GM18861 (cell line): ENCODE results near the gene RAB11FIP3.
"Not testable (repeated sequence)": the region's sequence is repeated elsewhere in the genome, so short reads cannot be mapped to it uniquely, and the experiment has no call there.

Experiments used
- ATAC-seq: cut with Tn5 transposase; IDR thresholded peaks from one replicate; pipeline ENCODE4 v1.9.1; 2021; ENCODE audit not compliant: unreplicated experiment

RAB11FIP3 gene

GRCh38 chr16:491220-491919 is 65.9 kb downstream of the RAB11FIP3 start:
- no peak for ATAC-seq

- ATAC-seq: no peak
Observed at GRCh38 chr16:492211-492875, 66.9 kb downstream of the RAB11FIP3 start.

GRCh38 chr16:494676-495075 is 69.2 kb downstream of the RAB11FIP3 start:
- ATAC-seq: not testable (repeated sequence)

DNA sequence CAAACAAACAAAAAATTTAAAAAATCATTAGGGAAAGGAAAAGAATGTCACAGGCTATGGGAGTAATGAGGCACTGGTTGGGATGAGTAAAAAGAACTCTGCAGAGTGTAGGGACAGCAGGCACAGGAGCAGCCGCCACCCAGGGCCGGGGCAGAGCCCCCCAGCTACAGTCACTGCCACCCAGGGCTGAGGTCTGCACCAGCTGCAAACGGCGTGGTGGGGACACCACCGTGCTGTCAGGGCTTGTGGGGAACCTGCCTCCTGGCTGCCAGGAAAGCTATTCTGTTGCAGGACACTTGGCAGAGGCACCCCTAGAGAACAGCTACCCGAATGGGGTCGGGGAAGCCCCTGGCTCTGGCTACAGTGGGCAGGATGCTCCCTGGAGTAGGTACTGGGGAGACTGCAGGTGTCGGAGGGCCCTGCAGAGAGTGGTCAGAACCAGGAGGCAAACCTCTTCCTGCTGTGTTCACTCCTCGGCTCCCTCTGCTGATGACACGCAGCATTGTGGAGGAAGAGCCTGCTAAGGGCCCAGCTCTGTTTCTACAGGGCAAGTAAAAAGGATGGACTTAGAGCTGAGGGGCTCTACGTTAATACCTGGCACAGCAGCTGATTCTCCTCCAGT is 69.8 kb downstream of the RAB11FIP3 start:
- no peak for ATAC-seq

DNA sequence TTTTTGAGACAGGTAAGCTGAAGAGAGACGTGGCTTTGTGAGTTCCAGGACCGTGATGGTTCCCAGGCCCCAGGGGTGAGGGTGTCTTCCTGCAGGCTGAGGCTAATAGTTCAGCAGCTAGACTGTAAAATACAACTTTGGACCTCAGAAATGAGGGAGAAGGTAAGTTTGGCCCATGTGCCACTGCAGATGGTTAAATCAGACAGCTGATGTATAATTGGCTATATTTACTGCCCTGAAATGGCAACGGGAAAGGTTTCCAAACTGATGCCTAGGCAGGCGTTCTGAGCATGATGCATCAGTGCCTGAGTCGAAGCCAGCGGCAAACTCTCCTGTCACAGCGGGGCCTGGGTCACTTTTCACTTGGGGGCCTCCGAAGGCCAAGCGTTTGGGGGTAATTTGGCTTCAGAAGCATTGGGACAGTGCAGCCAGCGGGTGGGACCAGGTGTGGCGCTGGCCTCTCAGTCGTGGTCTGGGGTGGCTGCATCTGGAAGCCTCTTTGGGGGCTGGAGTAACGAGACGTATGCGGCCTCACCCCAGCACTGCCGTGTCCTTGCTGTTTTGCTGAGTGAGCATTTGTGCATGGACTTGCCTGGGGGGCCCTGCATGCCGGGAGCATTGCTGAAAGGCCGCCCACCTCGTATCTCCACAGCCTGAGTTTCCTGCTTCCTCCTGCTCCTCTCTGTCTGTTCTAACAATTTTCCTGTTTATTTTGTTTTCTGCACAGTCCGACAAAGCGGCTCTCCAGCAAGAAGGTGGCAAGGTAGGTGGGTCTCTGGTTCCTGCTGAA is 70.8 kb downstream of the RAB11FIP3 start:
- ATAC-seq: no peak

DNA sequence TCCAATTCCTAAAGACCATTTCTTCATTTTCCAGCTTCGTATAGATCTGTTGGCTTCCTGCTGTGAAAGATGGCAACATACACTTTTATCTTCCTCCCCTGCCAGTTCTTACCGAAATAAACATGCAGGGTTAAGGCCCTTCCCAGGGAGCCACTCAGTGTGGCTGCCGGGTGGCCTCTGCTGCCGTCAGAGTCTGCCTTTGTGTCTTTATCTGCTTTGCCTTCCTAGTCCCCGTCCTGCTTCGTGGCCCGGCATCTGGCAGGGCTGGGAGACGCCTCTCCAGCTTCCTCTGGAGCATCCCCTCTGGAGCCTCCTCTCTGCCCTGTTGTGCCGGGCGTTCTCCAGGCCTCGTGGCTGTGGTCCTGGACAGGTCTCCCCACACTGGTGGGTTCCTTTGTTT is 71.8 kb downstream of the RAB11FIP3 start:
- ATAC-seq: no peak

DNA sequence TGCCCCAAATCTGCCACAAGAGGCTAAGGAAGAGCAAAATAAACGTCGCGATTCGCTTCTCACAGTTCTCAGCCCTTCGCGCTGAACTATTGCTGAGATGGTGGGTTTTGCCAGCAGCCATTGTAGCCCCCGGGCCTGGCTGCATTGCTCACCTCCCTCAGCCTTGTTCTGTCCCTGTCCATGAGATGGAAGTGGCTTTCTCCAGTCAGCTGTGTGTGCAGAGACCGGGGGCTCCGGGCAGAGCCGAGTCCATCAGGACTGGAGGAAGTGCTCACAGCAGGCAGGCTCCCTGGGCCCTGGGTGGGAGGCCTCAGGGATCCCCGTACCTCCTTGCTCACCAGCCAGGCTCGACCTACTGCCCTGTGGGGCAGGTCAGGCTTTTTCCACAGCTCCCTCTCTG is 74.5 kb downstream of the RAB11FIP3 start:
- no peak for ATAC-seq

DNA sequence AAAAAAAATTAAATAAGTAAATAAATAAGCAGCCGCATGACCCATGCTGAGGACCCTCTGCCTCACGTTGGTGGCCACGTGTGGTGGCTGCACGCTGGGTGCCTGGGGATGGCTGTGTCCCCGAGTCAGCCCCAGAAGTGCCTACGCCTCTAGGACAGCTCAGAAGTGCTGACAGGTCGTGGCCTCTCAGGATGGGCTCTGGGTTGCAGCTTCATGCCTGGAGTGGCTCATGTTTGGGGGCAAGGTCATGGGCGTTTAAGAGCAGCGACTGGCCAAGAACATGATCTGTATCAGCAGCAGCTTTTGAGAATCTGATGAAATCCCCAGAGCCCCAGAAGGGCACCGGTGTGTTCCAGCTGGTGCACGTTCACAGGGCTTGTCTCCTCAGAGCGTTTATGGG is 75.3 kb downstream of the RAB11FIP3 start:
- no peak for ATAC-seq

DNA sequence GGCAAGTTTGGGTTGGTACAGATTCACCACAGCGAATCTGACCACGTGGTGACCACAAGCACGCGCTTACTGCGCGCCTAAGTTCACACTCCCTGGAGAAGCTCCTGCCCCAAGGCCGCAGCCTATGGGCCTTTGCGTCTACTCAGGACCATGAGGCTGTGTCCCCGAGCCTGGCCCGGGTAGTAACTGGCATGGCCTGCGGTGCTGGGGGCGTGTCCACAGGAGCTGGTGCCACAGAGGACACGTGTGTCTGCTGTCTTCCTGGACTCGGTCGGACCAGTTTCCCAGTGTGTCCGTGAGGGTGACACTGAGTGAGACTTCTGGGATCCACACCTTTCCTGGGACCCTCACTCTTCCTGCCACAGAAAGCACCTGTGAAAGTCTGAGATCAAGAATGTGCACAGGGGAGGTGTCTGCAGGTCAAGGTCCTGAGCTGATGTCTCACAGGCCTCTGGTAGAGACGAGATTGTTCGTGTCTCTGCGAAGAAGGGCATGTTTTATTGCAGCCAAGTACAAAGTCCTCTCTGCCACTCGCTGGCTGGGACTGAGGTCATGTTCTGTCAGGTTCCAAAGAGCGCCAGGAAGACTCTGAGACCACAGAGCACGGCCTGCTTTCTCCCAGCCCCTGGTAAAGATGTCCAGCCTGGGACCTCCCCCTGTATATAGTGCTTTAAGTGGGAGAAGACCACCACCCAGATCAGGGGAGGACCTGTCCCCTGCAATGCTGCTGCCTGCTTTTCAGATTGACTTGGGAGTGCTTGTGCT is 76.9 kb downstream of the RAB11FIP3 start:
- no peak for ATAC-seq

DNA sequence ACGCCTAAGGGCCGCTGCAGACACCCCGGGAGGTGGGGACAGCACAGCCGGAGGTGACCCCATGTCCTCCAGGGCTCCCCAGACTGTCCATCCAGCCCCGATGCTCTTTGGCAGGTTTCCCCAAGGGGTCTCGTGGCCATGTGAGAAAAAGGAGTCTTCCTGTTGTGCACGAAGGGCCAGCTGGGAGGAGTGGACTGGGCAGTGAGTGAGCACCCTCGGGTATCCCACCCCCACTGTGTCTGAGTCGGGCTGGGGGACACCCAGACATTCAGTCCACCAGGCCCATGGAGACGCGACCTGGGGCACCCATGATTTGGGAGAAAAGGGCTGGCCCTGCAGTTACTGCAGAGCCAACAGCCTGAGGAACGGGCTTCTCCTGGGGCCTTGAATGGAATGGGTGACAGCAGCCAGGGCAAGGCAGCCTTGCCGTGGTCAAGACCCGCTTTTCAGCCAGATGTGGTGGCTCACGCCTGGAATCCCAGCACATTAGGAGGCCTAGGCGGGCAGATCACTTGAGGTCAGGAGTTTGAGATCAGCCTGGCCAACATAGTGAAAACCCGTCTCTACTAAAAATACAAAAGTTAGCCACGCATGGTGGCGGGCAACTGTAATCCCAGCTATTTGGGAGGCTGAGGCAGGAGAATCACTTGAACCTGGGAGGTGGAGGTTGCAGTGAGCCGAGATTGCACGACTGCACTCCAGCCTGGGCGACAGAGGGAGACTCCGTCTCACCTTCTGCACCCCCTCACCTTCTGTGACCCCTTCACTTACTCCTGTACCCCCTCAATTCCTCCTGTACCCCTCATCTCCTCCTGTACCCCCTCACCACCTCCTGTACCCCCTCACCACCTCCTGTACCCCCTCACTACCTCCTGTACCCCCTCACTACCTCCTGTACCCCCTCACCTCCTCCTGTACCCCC is 78.0 kb downstream of the RAB11FIP3 start:
- no peak for ATAC-seq

DNA sequence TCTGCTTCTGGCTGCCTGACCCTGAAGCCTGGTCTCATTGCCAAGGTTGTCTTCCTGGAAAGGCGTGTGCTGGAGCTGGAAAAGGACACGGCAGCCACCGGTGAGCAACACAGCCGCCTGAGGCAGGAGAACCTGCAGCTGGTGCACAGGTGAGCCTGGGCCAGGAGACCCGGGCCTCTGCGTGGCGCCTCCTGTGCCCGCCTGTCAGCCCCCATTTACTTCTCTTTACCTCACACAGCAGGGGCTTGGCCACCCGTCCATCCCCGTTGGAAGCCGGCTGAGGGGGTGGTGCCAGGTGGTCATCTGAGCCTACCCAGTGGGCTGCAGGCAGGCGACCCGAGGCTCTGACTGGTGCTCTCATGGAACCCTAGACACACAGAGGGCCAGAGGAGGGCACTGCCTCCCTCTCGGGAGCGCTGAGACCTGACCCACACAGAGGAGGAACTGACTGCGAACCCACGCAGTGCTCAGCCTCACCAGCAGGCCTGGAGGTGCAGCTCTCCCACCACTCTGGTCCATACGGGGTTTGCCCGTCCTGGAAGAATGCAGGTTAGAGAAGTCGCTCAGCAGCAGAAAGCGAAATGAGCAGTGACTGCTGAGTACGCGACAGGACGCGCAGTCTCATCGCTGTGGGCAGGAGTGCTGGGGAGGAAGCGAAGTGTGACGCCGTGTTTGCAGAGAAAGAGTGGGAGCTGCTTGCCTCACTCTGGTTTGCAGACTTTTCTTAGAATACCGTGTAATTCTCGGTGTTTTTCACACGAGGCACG is 80.2 kb downstream of the RAB11FIP3 start:
- no peak for ATAC-seq

- ATAC-seq: no peak
Observed at GRCh38 chr16:506246-506546, 80.7 kb downstream of the RAB11FIP3 start.

GRCh38 chr16:507527-507926 is 82.1 kb downstream of the RAB11FIP3 start:
- ATAC-seq: not testable (repeated sequence)

DNA sequence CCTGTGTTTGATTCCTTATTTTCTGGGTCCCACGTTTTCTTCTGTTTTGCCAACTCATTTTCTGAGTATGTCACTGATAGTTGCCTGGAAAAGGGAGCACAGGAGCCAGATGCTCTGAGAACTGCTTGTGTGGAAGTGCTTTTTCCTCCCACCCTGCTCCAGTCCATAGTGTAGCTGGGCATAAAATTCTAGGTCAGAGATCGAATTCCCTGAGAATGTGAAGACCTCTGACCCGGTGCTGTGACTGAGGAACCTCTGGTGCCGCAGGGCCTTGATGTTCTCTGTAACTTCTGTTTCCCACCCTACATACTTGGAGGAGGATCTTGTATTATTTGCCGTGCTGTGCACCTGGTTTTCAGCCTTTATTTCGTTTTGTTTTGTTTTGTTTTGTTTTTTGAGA is 82.5 kb downstream of the RAB11FIP3 start:
- ATAC-seq: no peak

GRCh38 chr16:508884-509736 is 83.7 kb downstream of the RAB11FIP3 start:
- no peak for ATAC-seq

DNA sequence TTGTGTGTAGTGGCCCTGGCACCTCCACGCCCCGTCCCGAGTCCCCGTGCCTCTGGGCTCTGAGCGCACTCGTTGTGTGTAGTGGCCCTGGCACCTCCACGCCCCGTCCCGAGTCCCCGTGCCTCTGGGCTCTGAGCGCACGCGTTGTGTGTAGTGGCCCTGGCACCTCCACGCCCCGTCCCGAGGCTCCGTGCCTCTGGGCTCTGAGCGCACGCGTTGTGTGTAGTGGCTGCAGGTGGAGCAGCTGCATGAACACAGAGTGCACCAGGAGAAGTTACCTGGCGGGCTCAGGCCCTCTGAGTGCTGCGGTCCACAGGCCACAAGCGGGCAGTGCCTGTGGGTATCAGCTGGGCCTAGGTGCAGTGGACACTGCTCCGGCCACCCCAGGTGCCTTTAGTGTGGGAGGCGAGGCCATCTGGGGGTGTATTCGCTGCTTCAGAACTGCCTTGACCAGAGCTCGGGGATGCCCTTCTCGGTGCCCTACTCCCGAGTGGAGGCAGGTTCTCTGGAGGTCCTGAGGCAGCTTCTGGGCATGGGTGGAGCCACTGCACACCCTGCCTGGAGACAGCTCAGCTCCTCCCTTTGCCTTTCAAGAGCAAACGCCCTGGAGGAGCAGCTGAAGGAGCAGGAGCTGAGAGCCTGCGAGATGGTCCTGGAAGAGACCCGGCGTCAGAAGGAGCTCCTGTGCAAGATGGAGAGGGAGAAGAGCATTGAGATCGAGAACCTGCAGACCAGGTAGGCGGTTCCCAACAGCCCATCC is 84.8 kb downstream of the RAB11FIP3 start:
- ATAC-seq: no peak

DNA sequence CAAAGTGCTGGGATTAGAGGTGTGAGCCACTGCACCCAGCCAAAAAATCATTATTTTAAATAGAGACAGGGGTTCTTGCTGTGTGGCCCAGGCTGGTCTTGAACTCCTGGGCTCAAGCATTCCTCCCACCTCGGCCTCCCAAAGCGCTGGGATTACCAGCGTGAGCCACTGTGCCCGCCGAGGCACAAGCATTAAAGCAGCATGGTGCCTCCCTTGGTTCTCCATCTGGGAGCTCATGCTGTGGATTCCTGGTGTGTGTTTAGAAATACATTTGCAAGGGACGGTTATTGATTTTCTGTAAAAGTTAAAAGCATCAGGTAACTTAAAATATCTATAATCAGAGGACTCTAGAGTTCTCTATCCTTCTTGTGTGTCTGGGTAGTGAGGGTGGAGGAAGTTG is 87.4 kb downstream of the RAB11FIP3 start:
- ATAC-seq: no peak

- no peak for ATAC-seq
Observed at GRCh38 chr16:513950-514349, 88.5 kb downstream of the RAB11FIP3 start.
